ENCODE results near the gene BLVRA. TPM values are rescaled to one million over a fixed set of nuclear protein-coding genes. Genes with fewer than 3 reads are reported as not detected.

Gene BLVRA
- total RNA-seq, 1 donor from 2014 or later: 36.1 TPM

DNA sequence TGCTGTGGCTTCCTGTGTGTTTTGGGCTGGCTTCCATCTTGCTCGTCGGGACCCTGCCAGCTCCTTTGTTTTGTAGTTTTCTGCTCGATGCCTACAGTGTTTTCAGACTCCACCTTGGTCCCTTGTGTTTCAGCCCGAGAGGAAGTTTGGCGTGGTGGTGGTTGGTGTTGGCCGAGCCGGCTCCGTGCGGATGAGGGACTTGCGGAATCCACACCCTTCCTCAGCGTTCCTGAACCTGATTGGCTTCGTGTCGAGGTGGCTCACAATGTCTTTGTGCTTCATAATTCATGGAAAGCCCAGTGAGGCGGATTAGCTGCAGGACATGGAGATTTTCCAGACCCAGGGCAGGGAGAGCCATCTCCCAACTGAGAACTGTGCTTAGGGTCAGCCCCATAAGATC, 29.3 kb downstream of the BLVRA start:
- peak in 1 of 2 donors; percentile 56 for DNase-seq (ENCODE audit: low spot score in 2 of 2)
- intact Hi-C loops (cut with DNase I): no loop called here
- Histone ChIP-seq H3K36me3 (peaks cover 43 to 49% of the 10 kb centered on the region in 2 donors), H3K4me1 (no peaks in the 10 kb centered on the region), H3K9me3 (no peaks in the 10 kb centered on the region), H3K4me3 (no peak overlapping the region), H3K27me3 (no peaks in the 10 kb centered on the region), H3K27ac (no peak overlapping the region)
- TF ChIP-seq, protein P1, sequence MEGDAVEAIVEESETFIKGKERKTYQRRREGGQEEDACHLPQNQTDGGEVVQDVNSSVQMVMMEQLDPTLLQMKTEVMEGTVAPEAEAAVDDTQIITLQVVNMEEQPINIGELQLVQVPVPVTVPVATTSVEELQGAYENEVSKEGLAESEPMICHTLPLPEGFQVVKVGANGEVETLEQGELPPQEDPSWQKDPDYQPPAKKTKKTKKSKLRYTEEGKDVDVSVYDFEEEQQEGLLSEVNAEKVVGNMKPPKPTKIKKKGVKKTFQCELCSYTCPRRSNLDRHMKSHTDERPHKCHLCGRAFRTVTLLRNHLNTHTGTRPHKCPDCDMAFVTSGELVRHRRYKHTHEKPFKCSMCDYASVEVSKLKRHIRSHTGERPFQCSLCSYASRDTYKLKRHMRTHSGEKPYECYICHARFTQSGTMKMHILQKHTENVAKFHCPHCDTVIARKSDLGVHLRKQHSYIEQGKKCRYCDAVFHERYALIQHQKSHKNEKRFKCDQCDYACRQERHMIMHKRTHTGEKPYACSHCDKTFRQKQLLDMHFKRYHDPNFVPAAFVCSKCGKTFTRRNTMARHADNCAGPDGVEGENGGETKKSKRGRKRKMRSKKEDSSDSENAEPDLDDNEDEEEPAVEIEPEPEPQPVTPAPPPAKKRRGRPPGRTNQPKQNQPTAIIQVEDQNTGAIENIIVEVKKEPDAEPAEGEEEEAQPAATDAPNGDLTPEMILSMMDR (IDR thresholded peaks at IDR 0.05): no peak

DNA sequence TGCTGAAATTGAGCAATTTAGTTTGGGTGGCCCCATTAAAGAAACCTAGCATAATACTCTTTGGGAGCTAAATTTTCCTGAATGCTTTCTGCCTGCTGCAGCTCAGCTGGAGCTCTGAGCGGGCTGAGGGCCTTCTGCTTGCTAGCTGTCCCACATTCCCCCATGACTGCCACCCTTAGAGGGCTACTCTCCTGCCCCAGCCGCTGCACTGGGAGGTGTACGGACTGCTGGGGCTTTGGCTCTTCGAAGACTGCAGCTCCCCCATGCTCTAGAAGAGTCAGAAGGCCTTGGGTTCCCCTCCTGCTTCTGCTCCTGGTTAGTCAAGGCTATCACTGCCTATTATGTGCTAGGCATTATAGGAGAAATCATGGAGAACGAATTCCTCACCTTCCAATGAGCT, 31.5 kb downstream of the BLVRA start:
- Histone ChIP-seq H3K27ac (no peak overlapping the region), H3K9me3 (no peaks in the 10 kb centered on the region), H3K36me3 (peaks cover 61 to 67% of the 10 kb centered on the region in 2 donors), H3K4me1 (no peaks in the 10 kb centered on the region), H3K27me3 (no peaks in the 10 kb centered on the region), H3K4me3 (no peak overlapping the region)
- TF ChIP-seq, protein P1 (IDR thresholded peaks at IDR 0.05): no peak
- intact Hi-C loops (cut with DNase I): no loop called here
- no peak for DNase-seq (ENCODE audit: low spot score in 2 of 2)

DNA sequence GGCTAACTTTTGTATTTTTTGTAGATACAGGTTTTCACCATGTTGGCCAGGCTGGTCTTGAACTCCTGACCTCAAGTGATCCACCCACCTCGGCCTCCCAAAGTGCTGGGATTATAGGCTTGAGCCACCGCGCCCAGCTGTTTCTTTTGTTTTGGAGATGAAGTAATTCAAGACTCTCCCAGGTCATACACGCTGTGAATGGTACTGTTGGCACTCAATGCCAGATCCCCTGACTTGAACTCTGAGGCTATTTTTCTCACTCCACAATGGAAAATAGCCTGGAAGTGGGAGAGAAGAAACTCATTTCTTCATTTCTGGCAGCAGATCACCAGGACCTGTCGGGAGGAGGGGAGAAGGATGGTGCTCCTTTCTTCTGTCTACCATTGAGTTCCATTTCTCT, 32.4 kb downstream of the BLVRA start:
- Histone ChIP-seq H3K27me3 (no peaks in the 10 kb centered on the region), H3K4me1 (no peaks in the 10 kb centered on the region), H3K36me3 (peaks cover 61 to 67% of the 10 kb centered on the region in 2 donors), H3K27ac (no peak overlapping the region), H3K4me3 (no peak overlapping the region), H3K9me3 (no peaks in the 10 kb centered on the region)
- TF ChIP-seq, protein P1 (IDR thresholded peaks at IDR 0.05): no peak
- DNase-seq (ENCODE audit: low spot score in 2 of 2): no peak
- intact Hi-C loops (cut with DNase I): no loop called here

DNA sequence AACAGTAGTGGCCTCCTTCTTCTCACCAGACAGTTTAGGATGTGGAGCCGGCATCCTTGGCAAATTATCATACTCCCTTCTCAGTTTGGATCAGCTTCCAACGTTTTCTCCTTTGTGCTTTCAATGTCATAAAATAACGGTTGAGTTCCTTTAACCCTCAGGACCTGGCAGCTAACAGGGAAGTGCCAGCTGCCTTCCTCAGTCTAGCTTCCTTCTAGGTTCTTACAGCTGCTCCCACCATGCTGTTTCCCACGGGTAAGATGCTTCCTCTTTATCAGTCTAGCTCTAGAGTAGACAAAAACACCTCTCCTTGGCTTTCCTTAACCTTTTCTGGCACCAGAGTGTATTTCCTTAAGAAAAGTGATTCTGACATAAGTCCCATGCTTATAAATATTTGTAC, 33.2 kb downstream of the BLVRA start:
- Histone ChIP-seq H3K27ac (no peak overlapping the region), H3K4me3 (no peak overlapping the region), H3K9me3 (no peaks in the 10 kb centered on the region), H3K4me1 (no peaks in the 10 kb centered on the region), H3K36me3 (peaks cover 61 to 67% of the 10 kb centered on the region in 2 donors), H3K27me3 (no peaks in the 10 kb centered on the region)
- TF ChIP-seq, protein P1 (IDR thresholded peaks at IDR 0.05): no peak
- no peak for DNase-seq (ENCODE audit: low spot score in 2 of 2)
- intact Hi-C loops (cut with DNase I): no loop called here

DNA sequence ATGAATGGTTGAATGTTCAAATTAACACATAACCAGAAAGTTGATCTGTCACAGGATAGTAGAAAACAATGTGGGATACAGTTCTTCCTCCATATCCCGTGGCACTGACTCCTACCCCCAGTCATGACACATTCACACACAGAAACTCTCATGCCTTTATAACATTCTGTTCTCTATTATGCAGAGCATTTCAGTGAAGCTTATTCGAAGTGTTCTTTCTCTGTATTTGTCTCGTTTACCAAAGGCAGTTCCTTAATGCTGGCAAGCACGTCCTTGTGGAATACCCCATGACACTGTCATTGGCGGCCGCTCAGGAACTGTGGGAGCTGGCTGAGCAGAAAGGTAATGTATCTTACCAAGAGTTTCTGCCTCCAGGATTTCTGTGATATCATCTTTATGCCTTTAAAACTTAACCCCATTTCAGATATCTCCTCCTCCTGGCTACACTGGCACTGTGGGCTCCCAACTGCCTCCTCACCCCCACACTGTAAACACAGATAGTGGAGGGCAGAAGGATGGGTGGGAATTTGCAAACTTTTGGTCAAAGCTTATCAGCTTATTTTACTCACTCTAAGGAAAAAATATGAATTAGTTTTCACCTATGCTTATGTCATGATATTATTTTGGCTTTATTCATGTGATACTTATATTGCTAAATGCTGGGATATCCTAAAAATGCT, 34.1 kb downstream of the BLVRA start:
- TF ChIP-seq, protein P1 (IDR thresholded peaks at IDR 0.05): no peak
- DNase-seq (ENCODE audit: low spot score in 2 of 2): peak in 1 of 2 donors; percentile 40
- Histone ChIP-seq H3K9me3 (no peaks in the 10 kb centered on the region), H3K27me3 (no peaks in the 10 kb centered on the region), H3K27ac (no peak overlapping the region), H3K36me3 (peaks cover 61 to 66% of the 10 kb centered on the region in 2 donors), H3K4me1 (no peaks in the 10 kb centered on the region), H3K4me3 (no peak overlapping the region)
- intact Hi-C loops (cut with DNase I): no loop called here
